HK-2 (cell line): Measurements from ENCODE around the gene HSD17B13.

Source experiments
- DNase-seq: peaks from one replicate; pipeline ENCODE4 v3.0.0-alpha.2; 2018; ENCODE audit not compliant: unreplicated experiment

HSD17B13 gene

GRCh38 chr4:87268411-87268810 is 54.3 kb downstream of the HSD17B13 start:
- DNase-seq: no peak

- DNase-seq: no peak
Observed at GRCh38 chr4:87266986-87267385, 55.7 kb downstream of the HSD17B13 start.

DNA sequence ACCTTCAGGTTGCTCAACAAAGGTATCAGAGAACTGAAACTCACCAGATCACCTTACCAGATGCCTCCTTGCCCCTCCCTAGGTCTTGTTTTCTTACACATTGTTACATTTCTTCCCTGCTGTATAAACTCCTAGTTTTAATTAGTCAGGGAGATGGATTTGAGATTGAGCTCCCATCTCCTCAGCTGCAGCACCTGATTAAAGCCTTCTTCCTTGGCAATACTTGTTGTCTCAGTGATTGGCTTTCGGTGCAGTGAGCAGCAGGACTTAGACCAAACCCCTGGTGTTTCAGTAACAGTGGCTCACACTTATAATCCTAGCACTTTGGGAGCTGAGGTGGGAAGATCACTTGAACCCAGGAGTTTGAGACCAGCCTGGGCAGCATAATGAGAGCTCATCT is 59.8 kb downstream of the HSD17B13 start:
- DNase-seq: no peak

- DNase-seq: no peak
Observed at GRCh38 chr4:87260477-87260876, 62.2 kb downstream of the HSD17B13 start.

- DNase-seq: no peak
Observed at GRCh38 chr4:87258677-87259076, 64.0 kb downstream of the HSD17B13 start.

- DNase-seq: no peak
Observed at GRCh38 chr4:87257523-87257922, 65.2 kb downstream of the HSD17B13 start.

- no peak for DNase-seq
Observed at GRCh38 chr4:87255755-87256154, 66.9 kb downstream of the HSD17B13 start.
